Panc1 (cell line): ENCODE results near the gene VANGL2. TPM values are rescaled to one million over a fixed set of nuclear protein-coding genes. Genes with fewer than 3 reads are reported as not detected.

Source experiments
- ATAC-seq: fragments of 200-7000 bp; cut with Tn5 transposase; 2 replicates; pipeline ENCODE4 v1.9.1; 2020; ENCODE audit warnings: mild to moderate bottlenecking, moderate library complexity
- BruUV-seq: library from RNA; stranded (reverse); fragments of 400-500 nt; replicated peaks from 2 replicates; lab custom pipeline; 2021; lab: Mats Ljungman, UMichigan
- CTCF ChIA-PET: fragments of 300-600 bp; sonication (Branson Sonifier 250); formaldehyde crosslinking; loops from one replicate; lab custom pipeline; 2022; ENCODE audit warnings: antibody characterized with exemption; lab: Charles Lee
- POLR2A ChIA-PET: fragments of 300-600 bp; sonication (Branson Sonifier 250); formaldehyde crosslinking; loops from one replicate; lab custom pipeline; 2022; ENCODE audit warnings: antibody characterized with exemption; lab: Charles Lee
- DNase-seq: peaks from one replicate; pipeline ENCODE4 v3.0.0-alpha.2; 2010; ENCODE audit warnings: low read depth, low spot score
- H3K27ac ChIP-seq: 2 replicates; pipeline ENCODE4 v1.5.1; 2011; ENCODE audit warnings: mild to moderate bottlenecking, low read length, inconsistent platforms
- H3K27me3 ChIP-seq: fragments of 200-500 bp; sonication (Bioruptor generic); 2 replicates; pipeline ENCODE4 v1.6.0; 2014; ENCODE audit warnings: low read length, inconsistent platforms; ENCODE audit not compliant: control insufficient read depth, insufficient read depth
- H3K36me3 ChIP-seq: fragments of 200-500 bp; sonication (Bioruptor generic); 2 replicates; pipeline ENCODE4 v1.5.1; 2014; ENCODE audit warnings: inconsistent platforms, mild to moderate bottlenecking, low read length, moderate library complexity; ENCODE audit not compliant: control insufficient read depth, insufficient read depth
- H3K4me1 ChIP-seq: 2 replicates; pipeline ENCODE4 v1.5.1; 2011; ENCODE audit warnings: inconsistent platforms, mild to moderate bottlenecking, low read length, moderate library complexity; ENCODE audit not compliant: control insufficient read depth, insufficient read depth
- H3K4me3 ChIP-seq, 2 experiments: 2 replicates each; pipeline ENCODE4 v1.5.1; 2011 to 2012; ENCODE audit warnings: low read depth in 2 of 2, low read length in 2 of 2, mild to moderate bottlenecking in 2 of 2, inconsistent platforms in 1 of 2, moderate library complexity in 1 of 2
- H3K9me3 ChIP-seq: fragments of 200-500 bp; sonication (Bioruptor generic); 2 replicates; pipeline ENCODE4 v1.5.1; 2014; ENCODE audit warnings: low read depth, mild to moderate bottlenecking, inconsistent platforms, low read length, moderate library complexity; ENCODE audit not compliant: control insufficient read depth, insufficient read depth
- POLR2AphosphoS5 ChIP-seq: IDR thresholded peaks from 2 replicates; pipeline ENCODE4 v1.6.1; 2012; ENCODE audit warnings: mild to moderate bottlenecking, low read depth, low read length, moderate library complexity
- SIN3A ChIP-seq: IDR thresholded peaks from 2 replicates; pipeline ENCODE4 v1.6.1; 2012; ENCODE audit warnings: low read depth, mild to moderate bottlenecking, low read length, moderate library complexity, borderline replicate concordance; ENCODE audit not compliant: insufficient read depth
- TCF7L2 ChIP-seq: IDR thresholded peaks from 2 replicates; pipeline ENCODE4 v1.6.1; 2011; ENCODE audit warnings: mild to moderate bottlenecking, low read depth, low read length, inconsistent platforms
- in situ Hi-C: cut with HindIII; loops from 2 replicates; pipeline ENCODE4 v1.10.0; 2016; ENCODE audit warnings: low sequenced_read_pairs, low pct_unique_long_range_greater_than_20kb
- intact Hi-C: fragments of 100-400 bp; cut with micrococcal nuclease; formaldehyde crosslinking; loops from one replicate; pipeline ENCODE4 v1.10.0; 2022; ENCODE audit not compliant: unreplicated experiment
- total RNA-seq: library from RNA; stranded (reverse); gene quantifications from one replicate; pipeline ENCODE4 v1.2.1, GENCODE V29; 2021; ENCODE audit not compliant: unreplicated experiment
- TF ChIP-seq, protein P1 (sequence below): fragments of 450-650 bp; IDR thresholded peaks from 2 replicates; pipeline ENCODE4 v1.5.1; 2017; ENCODE audit warnings: mild to moderate bottlenecking
- TF ChIP-seq, protein P2 (sequence below), 2 experiments: IDR thresholded peaks; 2 replicates each; pipeline ENCODE4 v1.6.1; 2011 to 2012; ENCODE audit warnings: low read depth in 2 of 2, control low read depth in 1 of 2, low read length in 1 of 2, mild to moderate bottlenecking in 1 of 2, moderate library complexity in 1 of 2; ENCODE audit not compliant: insufficient read depth in 1 of 2

Gene VANGL2
- total RNA-seq, 1 experiment from 2014 or later: 0.10 TPM

DNA sequence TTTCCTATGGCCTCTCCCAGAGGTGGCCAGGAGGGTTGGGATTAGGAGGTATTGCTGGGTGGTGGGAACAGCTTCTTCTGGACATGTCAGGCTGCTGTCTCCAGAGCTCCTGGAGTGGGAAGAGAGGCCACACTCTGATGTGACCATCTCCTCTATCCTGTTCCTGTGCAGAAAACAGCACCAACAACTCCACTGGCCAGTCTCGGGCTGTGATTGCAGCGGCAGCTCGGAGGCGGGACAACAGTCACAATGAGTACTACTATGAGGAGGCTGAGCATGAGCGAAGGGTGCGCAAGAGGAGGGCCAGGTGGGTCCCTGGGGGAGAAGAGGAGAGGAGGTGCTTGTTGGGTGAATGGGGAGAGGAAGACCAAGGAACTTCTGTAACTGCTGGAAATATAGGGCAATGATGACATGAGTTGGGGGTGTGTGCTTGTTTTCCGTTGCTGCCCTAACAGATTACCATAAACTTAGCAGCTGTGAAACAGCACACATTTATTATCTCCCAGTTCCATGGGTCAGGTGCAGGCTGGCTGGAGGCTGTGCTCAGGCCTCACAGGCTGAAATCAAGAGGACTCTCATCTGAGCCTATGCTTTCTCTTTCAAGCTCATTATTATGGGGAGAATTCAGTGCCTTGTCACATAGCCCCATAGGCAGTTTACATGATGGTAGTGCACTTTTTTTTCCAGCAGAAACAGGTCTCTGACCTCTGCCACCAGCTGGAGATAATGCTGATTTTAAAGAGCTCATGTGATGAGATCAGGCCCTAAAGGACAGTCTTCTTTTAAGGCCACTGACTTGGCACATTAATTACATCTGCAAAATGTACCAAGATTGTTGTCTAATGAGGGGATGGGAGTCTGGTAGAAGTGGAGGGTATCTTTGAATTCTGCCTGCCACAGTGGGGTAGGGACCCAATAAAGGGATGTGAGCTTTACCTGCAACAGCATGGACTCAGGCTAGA, 20.8 kb downstream of the VANGL2 start:
- no peak overlapping the region for H3K4me3 ChIP-seq
- H3K4me1 ChIP-seq: no peaks in the 10 kb centered on the region
- no peak for ATAC-seq
- intact Hi-C loops (no loop called here), in situ Hi-C loops (no loop called here)
- no peak for DNase-seq
- no peaks in the 10 kb centered on the region for H3K36me3 ChIP-seq
- BruUV-seq: no TSS peak
- H3K9me3 ChIP-seq: no peaks in the 10 kb centered on the region
- TF ChIP-seq, protein P1, sequence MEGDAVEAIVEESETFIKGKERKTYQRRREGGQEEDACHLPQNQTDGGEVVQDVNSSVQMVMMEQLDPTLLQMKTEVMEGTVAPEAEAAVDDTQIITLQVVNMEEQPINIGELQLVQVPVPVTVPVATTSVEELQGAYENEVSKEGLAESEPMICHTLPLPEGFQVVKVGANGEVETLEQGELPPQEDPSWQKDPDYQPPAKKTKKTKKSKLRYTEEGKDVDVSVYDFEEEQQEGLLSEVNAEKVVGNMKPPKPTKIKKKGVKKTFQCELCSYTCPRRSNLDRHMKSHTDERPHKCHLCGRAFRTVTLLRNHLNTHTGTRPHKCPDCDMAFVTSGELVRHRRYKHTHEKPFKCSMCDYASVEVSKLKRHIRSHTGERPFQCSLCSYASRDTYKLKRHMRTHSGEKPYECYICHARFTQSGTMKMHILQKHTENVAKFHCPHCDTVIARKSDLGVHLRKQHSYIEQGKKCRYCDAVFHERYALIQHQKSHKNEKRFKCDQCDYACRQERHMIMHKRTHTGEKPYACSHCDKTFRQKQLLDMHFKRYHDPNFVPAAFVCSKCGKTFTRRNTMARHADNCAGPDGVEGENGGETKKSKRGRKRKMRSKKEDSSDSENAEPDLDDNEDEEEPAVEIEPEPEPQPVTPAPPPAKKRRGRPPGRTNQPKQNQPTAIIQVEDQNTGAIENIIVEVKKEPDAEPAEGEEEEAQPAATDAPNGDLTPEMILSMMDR: no peak
- TF ChIP-seq, protein P2, sequence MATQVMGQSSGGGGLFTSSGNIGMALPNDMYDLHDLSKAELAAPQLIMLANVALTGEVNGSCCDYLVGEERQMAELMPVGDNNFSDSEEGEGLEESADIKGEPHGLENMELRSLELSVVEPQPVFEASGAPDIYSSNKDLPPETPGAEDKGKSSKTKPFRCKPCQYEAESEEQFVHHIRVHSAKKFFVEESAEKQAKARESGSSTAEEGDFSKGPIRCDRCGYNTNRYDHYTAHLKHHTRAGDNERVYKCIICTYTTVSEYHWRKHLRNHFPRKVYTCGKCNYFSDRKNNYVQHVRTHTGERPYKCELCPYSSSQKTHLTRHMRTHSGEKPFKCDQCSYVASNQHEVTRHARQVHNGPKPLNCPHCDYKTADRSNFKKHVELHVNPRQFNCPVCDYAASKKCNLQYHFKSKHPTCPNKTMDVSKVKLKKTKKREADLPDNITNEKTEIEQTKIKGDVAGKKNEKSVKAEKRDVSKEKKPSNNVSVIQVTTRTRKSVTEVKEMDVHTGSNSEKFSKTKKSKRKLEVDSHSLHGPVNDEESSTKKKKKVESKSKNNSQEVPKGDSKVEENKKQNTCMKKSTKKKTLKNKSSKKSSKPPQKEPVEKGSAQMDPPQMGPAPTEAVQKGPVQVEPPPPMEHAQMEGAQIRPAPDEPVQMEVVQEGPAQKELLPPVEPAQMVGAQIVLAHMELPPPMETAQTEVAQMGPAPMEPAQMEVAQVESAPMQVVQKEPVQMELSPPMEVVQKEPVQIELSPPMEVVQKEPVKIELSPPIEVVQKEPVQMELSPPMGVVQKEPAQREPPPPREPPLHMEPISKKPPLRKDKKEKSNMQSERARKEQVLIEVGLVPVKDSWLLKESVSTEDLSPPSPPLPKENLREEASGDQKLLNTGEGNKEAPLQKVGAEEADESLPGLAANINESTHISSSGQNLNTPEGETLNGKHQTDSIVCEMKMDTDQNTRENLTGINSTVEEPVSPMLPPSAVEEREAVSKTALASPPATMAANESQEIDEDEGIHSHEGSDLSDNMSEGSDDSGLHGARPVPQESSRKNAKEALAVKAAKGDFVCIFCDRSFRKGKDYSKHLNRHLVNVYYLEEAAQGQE (IDR thresholded peaks at IDR 0.05; ENCODE audit: insufficient read depth in 1 of 2, low read depth in 2 of 2, low read length in 1 of 2): no peak
- no peak for TF ChIP-seq TCF7L2
- TF ChIP-seq SIN3A: no peak
- no peak for TF ChIP-seq POLR2AphosphoS5
- CTCF ChIA-PET: interaction anchor here (0.8 kb wide), 1 partner anchor 24 kb away, joined by 3 read pairs; no protein-coding TSS in a partner anchor
- no peak overlapping the region for H3K27ac ChIP-seq
- POLR2A ChIA-PET: no interaction called here
- H3K27me3 ChIP-seq: peaks cover 2% of the 10 kb centered on the region; the same call in 1 of the 2 replicates

DNA sequence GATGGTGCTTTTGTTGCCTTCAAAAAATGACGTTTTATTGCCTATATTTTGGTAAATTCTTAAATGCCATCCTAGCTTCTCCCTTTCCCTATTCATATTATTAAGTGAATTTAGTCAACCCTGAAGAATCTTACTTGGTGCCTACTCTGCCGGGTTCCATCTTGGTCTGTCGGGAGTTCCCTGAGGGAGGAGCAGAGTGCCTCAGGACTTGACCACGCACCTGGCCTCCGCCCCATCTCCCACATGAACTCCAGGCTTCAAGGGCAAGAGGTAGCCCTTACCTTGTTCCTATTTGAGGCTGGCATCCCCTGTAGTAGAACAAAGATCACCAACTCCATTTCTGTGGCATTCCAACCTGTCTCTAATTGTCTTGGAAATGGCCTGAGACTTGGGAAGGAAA, 21.5 kb downstream of the VANGL2 start:
- Histone ChIP-seq H3K9me3 (no peaks in the 10 kb centered on the region), H3K27me3 (no peaks in the 10 kb centered on the region; the same call in 1 of the 2 replicates), H3K4me3 (no peak overlapping the region), H3K36me3 (no peaks in the 10 kb centered on the region), H3K27ac (no peak overlapping the region), H3K4me1 (no peaks in the 10 kb centered on the region)
- ATAC-seq (no peak), DNase-seq (no peak)
- CTCF ChIA-PET: interaction anchor here (0.8 kb wide), 1 partner anchor 25 kb away, joined by 3 read pairs; no protein-coding TSS in a partner anchor
- TF ChIP-seq POLR2AphosphoS5 (no peak), TCF7L2 (no peak), SIN3A (no peak)
- TF ChIP-seq, protein P2 (IDR thresholded peaks at IDR 0.05; ENCODE audit: insufficient read depth in 1 of 2, low read depth in 2 of 2, low read length in 1 of 2): no peak
- TF ChIP-seq, protein P1: no peak
- intact Hi-C loops: no loop called here
- POLR2A ChIA-PET: no interaction called here
- BruUV-seq: no TSS peak
- in situ Hi-C loops: no loop called here
